Fibroblast of lung (primary cell): ENCODE data around the gene NDUFB5. TPM values are rescaled to one million over a fixed set of nuclear protein-coding genes. Genes with fewer than 3 reads are reported as not detected.

Experiments
- DNase-seq, 2 donors: peaks; one replicate each; pipeline versions ENCODE4 v3.0.0 to v3.0.0-alpha.2; 2010; ENCODE audit warnings: low read depth in 2 of 2
- H2AFZ ChIP-seq: 2 replicates; pipeline ENCODE4 v1.5.1; 2012; ENCODE audit warnings: low read length, control low read depth, inconsistent platforms
- H3K27ac ChIP-seq: 2 replicates; pipeline ENCODE4 v1.5.1; 2011; ENCODE audit warnings: low read length, control low read depth; ENCODE audit not compliant: insufficient read depth
- H3K27me3 ChIP-seq: 2 replicates; pipeline ENCODE4 v1.5.1; 2011; ENCODE audit warnings: mild to moderate bottlenecking, low read length; ENCODE audit not compliant: control insufficient read depth, insufficient read depth
- H3K36me3 ChIP-seq: 2 replicates; pipeline ENCODE4 v1.5.1; 2011; ENCODE audit warnings: low read length; ENCODE audit not compliant: control insufficient read depth, insufficient read depth
- H3K4me1 ChIP-seq: 2 replicates; pipeline ENCODE4 v1.5.1; 2011; ENCODE audit warnings: low read length; ENCODE audit not compliant: control insufficient read depth, insufficient read depth; ENCODE audit errors: extremely low read depth
- H3K4me2 ChIP-seq: 2 replicates; pipeline ENCODE4 v1.5.1; 2011; ENCODE audit warnings: low read length, control low read depth; ENCODE audit not compliant: insufficient read depth; ENCODE audit errors: extremely low read depth
- H3K4me3 ChIP-seq, 4 experiments: fragments of 200-600 bp in 1 of 4; sonication (generic) in 1 of 4; replicated peaks in 1 of 4; 2 replicates each; pipeline ENCODE4 v1.5.1; 2011 to 2016; ENCODE audit warnings: low read length in 4 of 4, low read depth in 3 of 4, mild to moderate bottlenecking in 3 of 4, control low read depth in 2 of 4, inconsistent platforms in 1 of 4, mixed read lengths in 1 of 4; ENCODE audit not compliant: insufficient read depth in 1 of 4; ENCODE audit errors: control extremely low read depth in 1 of 4
- H3K79me2 ChIP-seq: 2 replicates; pipeline ENCODE4 v1.5.1; 2012; ENCODE audit warnings: mild to moderate bottlenecking, low read length, inconsistent platforms; ENCODE audit not compliant: control insufficient read depth, insufficient read depth
- H3K9ac ChIP-seq: 2 replicates; pipeline ENCODE4 v1.5.1; 2011; ENCODE audit warnings: mild to moderate bottlenecking, low read length, control low read depth; ENCODE audit not compliant: insufficient read depth
- H3K9me3 ChIP-seq: 2 replicates; pipeline ENCODE4 v1.5.1; 2012; ENCODE audit warnings: low read depth, low read length; ENCODE audit not compliant: control insufficient read depth, insufficient read depth
- H4K20me1 ChIP-seq: 2 replicates; pipeline ENCODE4 v1.5.1; 2011; ENCODE audit warnings: low read length; ENCODE audit not compliant: control insufficient read depth, insufficient read depth; ENCODE audit errors: extremely low read depth
- EZH2 ChIP-seq: IDR thresholded peaks from 2 replicates; pipeline ENCODE4 v1.5.1; 2012; ENCODE audit warnings: low read length, control low read depth, mild to moderate bottlenecking; ENCODE audit errors: missing control alignments
- polyA plus RNA-seq, 2 donors: library from polyadenylated mRNA; depleted of rRNA in 1 of 2; stranded (reverse) in 1 of 2; unstranded in 1 of 2; fragments of >200 nt; gene quantifications; 2 replicates each; pipeline ENCODE4 v1.2.1, GENCODE V29; 2011 to 2012; ENCODE audit warnings: missing spikeins in 1 of 2
- total RNA-seq: library from RNA; depleted of rRNA; stranded (reverse); fragments of >200 nt; gene quantifications from 2 replicates; pipeline ENCODE4 v1.2.1, GENCODE V29; 2014
- TF ChIP-seq, protein P1 (sequence below), 2 donors: IDR thresholded peaks in 1 of 2; conservative IDR thresholded peaks in 1 of 2; 1 replicate in 1 of 2; 2 replicates in 1 of 2; pipeline ENCODE4 v1.5.1; 2011 to 2012; ENCODE audit warnings: low read length in 2 of 2, control low read depth in 1 of 2, inconsistent platforms in 1 of 2, low read depth in 1 of 2, mild to moderate bottlenecking in 1 of 2

Gene NDUFB5
- total and polyA plus RNA-seq, 2 donors (not counting 1 experiment from before 2014, with no cell fraction given): 57.5 to 120 TPM

GRCh38 chr3:179660872-179661271 is 56.3 kb downstream of the NDUFB5 start:
- DNase-seq: no peak
- no peak for TF ChIP-seq EZH2
- TF ChIP-seq, protein P1, sequence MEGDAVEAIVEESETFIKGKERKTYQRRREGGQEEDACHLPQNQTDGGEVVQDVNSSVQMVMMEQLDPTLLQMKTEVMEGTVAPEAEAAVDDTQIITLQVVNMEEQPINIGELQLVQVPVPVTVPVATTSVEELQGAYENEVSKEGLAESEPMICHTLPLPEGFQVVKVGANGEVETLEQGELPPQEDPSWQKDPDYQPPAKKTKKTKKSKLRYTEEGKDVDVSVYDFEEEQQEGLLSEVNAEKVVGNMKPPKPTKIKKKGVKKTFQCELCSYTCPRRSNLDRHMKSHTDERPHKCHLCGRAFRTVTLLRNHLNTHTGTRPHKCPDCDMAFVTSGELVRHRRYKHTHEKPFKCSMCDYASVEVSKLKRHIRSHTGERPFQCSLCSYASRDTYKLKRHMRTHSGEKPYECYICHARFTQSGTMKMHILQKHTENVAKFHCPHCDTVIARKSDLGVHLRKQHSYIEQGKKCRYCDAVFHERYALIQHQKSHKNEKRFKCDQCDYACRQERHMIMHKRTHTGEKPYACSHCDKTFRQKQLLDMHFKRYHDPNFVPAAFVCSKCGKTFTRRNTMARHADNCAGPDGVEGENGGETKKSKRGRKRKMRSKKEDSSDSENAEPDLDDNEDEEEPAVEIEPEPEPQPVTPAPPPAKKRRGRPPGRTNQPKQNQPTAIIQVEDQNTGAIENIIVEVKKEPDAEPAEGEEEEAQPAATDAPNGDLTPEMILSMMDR (conservative IDR thresholded peaks at IDR 0.05 in 1 of 2, IDR thresholded peaks at IDR 0.05 in 1 of 2; ENCODE audit: low read depth in 1 of 2, low read length in 2 of 2): no peak
- no peak overlapping the region for H3K4me3 ChIP-seq
- H3K27ac ChIP-seq: no peak overlapping the region
- no peaks in the 10 kb centered on the region for H3K9me3 ChIP-seq
- peaks cover 66% of the 10 kb centered on the region for H3K79me2 ChIP-seq
- no peak overlapping the region for H2AFZ ChIP-seq
- no peaks in the 10 kb centered on the region for H3K4me1 ChIP-seq
- H3K9ac ChIP-seq: no peak overlapping the region
- no peak overlapping the region for H3K4me2 ChIP-seq
- no peaks in the 10 kb centered on the region for H3K27me3 ChIP-seq
- no peaks in the 10 kb centered on the region for H4K20me1 ChIP-seq
- H3K36me3 ChIP-seq: no peaks in the 10 kb centered on the region

GRCh38 chr3:179661777-179662176 is 57.2 kb downstream of the NDUFB5 start:
- no peak overlapping the region for H3K27ac ChIP-seq
- H4K20me1 ChIP-seq: no peaks in the 10 kb centered on the region
- no peak overlapping the region for H3K4me3 ChIP-seq
- TF ChIP-seq, protein P1 (conservative IDR thresholded peaks at IDR 0.05 in 1 of 2, IDR thresholded peaks at IDR 0.05 in 1 of 2; ENCODE audit: low read depth in 1 of 2, low read length in 2 of 2): no peak
- no peak for TF ChIP-seq EZH2
- no peak overlapping the region for H3K9ac ChIP-seq
- no peak overlapping the region for H3K4me2 ChIP-seq
- peaks cover 2% of the 10 kb centered on the region for H3K4me1 ChIP-seq
- no peak for DNase-seq
- no peaks in the 10 kb centered on the region for H3K27me3 ChIP-seq
- peaks cover 66% of the 10 kb centered on the region for H3K79me2 ChIP-seq
- H3K9me3 ChIP-seq: no peaks in the 10 kb centered on the region
- H2AFZ ChIP-seq: no peak overlapping the region
- H3K36me3 ChIP-seq: no peaks in the 10 kb centered on the region

- no peaks in the 10 kb centered on the region for H3K36me3 ChIP-seq
- no peak for DNase-seq
- no peaks in the 10 kb centered on the region for H3K27me3 ChIP-seq
- no peak overlapping the region for H3K9ac ChIP-seq
- peaks cover 68% of the 10 kb centered on the region for H3K79me2 ChIP-seq
- H3K4me3 ChIP-seq: no peak overlapping the region
- H3K9me3 ChIP-seq: no peaks in the 10 kb centered on the region
- H3K27ac ChIP-seq: no peak overlapping the region
- no peak overlapping the region for H2AFZ ChIP-seq
- H3K4me2 ChIP-seq: no peak overlapping the region
- peaks cover 2% of the 10 kb centered on the region for H3K4me1 ChIP-seq
- no peak for TF ChIP-seq EZH2
- TF ChIP-seq, protein P1 (conservative IDR thresholded peaks at IDR 0.05 in 1 of 2, IDR thresholded peaks at IDR 0.05 in 1 of 2; ENCODE audit: low read depth in 1 of 2, low read length in 2 of 2): no peak
- H4K20me1 ChIP-seq: no peaks in the 10 kb centered on the region
These were observed 58.5 kb downstream of the NDUFB5 start for GRCh38 chr3:179663093-179663492.
